Calu3 (cell line): ENCODE measurements around the gene ZNF23. TPM values are rescaled to one million over a fixed set of nuclear protein-coding genes. Genes with fewer than 3 reads are reported as not detected.

Source experiments
- BruUV-seq: library from RNA; stranded (reverse); fragments of 400-500 nt; replicated peaks from 2 replicates; lab custom pipeline; 2021; lab: Mats Ljungman, UMichigan
- CTCF ChIA-PET: fragments of 300-600 bp; sonication (Branson Sonifier 250); formaldehyde crosslinking; loops from one replicate; lab custom pipeline; 2022; ENCODE audit warnings: antibody characterized with exemption; lab: Charles Lee
- DNase-seq: peaks from one replicate; pipeline ENCODE4 v3.0.0; 2022
- H3K27ac Mint-ChIP-seq: one replicate; pipeline ENCODE4 v1.8.0; 2022; ENCODE audit warnings: mixed read lengths; ENCODE audit not compliant: unreplicated experiment
- H3K27me3 Mint-ChIP-seq: one replicate; pipeline ENCODE4 v1.8.0; 2022; ENCODE audit warnings: mixed read lengths; ENCODE audit not compliant: unreplicated experiment
- H3K36me3 Mint-ChIP-seq: one replicate; pipeline ENCODE4 v1.8.0; 2022; ENCODE audit warnings: mild to moderate bottlenecking, moderate library complexity, mixed read lengths; ENCODE audit not compliant: insufficient read depth, unreplicated experiment
- H3K4me1 Mint-ChIP-seq: one replicate; pipeline ENCODE4 v1.8.0; 2022; ENCODE audit warnings: mild to moderate bottlenecking, low read depth, mixed read lengths; ENCODE audit not compliant: unreplicated experiment
- H3K4me3 Mint-ChIP-seq: one replicate; pipeline ENCODE4 v1.8.0; 2022; ENCODE audit warnings: mild to moderate bottlenecking, low read depth, moderate library complexity, mixed read lengths; ENCODE audit not compliant: unreplicated experiment
- H3K9me3 Mint-ChIP-seq: one replicate; pipeline ENCODE4 v1.8.0; 2022; ENCODE audit warnings: low read depth, mixed read lengths; ENCODE audit not compliant: unreplicated experiment
- intact Hi-C: fragments of 100-400 bp; cut with micrococcal nuclease; formaldehyde crosslinking; loops from one replicate; pipeline ENCODE4 v1.10.0; 2022; ENCODE audit not compliant: unreplicated experiment
- total RNA-seq: library from RNA; stranded (reverse); gene quantifications from 2 replicates; pipeline ENCODE4 v1.2.3, GENCODE V29; 2022
- TF ChIP-seq, protein P1 (sequence below): fragments of 200-600 bp; IDR thresholded peaks from one replicate; pipeline ENCODE4 v1.8.0; 2022; ENCODE audit warnings: antibody characterized with exemption; ENCODE audit not compliant: unreplicated experiment

Gene ZNF23
- total RNA-seq, 1 experiment from 2014 or later = 13.3 TPM

- intact Hi-C loops = no loop called here
These were observed 9.0 kb downstream of the ZNF23 start for GRCh38 chr16:71453036-71453435.

GRCh38 chr16:71449020-71449419 lies 13.0 kb downstream of the ZNF23 start:
- H3K4me1 Mint-ChIP-seq = no peaks in the 10 kb centered on the region
- TF ChIP-seq, protein P1, sequence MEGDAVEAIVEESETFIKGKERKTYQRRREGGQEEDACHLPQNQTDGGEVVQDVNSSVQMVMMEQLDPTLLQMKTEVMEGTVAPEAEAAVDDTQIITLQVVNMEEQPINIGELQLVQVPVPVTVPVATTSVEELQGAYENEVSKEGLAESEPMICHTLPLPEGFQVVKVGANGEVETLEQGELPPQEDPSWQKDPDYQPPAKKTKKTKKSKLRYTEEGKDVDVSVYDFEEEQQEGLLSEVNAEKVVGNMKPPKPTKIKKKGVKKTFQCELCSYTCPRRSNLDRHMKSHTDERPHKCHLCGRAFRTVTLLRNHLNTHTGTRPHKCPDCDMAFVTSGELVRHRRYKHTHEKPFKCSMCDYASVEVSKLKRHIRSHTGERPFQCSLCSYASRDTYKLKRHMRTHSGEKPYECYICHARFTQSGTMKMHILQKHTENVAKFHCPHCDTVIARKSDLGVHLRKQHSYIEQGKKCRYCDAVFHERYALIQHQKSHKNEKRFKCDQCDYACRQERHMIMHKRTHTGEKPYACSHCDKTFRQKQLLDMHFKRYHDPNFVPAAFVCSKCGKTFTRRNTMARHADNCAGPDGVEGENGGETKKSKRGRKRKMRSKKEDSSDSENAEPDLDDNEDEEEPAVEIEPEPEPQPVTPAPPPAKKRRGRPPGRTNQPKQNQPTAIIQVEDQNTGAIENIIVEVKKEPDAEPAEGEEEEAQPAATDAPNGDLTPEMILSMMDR = no peak
- CTCF ChIA-PET = no interaction called here
- no TSS peak for BruUV-seq
- intact Hi-C loops = no loop called here
- peaks cover 29% of the 10 kb centered on the region for H3K36me3 Mint-ChIP-seq
- no peaks in the 10 kb centered on the region for H3K27me3 Mint-ChIP-seq
- H3K4me3 Mint-ChIP-seq = no peak overlapping the region
- no peak for DNase-seq
- no peak overlapping the region for H3K27ac Mint-ChIP-seq
- peaks cover 30% of the 10 kb centered on the region for H3K9me3 Mint-ChIP-seq

More at GRCh38 chr16:71453036-71453435, 9.0 kb downstream of the ZNF23 start:
- Mint-ChIP-seq H3K4me3 (no peak overlapping the region), H3K9me3 (peaks cover 28% of the 10 kb centered on the region), H3K27me3 (no peaks in the 10 kb centered on the region), H3K27ac (no peak overlapping the region), H3K4me1 (no peaks in the 10 kb centered on the region), H3K36me3 (peaks cover 44% of the 10 kb centered on the region)
- TF ChIP-seq, protein P1 = no peak
- CTCF ChIA-PET = no interaction called here
- BruUV-seq = no TSS peak
- no peak for DNase-seq

GRCh38 chr16:71448274-71448866 lies 13.7 kb downstream of the ZNF23 start:
- H3K9me3 Mint-ChIP-seq = peaks cover 30% of the 10 kb centered on the region
- DNase-seq = no peak
- intact Hi-C loops = no loop called here
- no TSS peak for BruUV-seq
- no peaks in the 10 kb centered on the region for H3K27me3 Mint-ChIP-seq
- TF ChIP-seq, protein P1 = no peak
- no peak overlapping the region for H3K27ac Mint-ChIP-seq
- peaks cover 34% of the 10 kb centered on the region for H3K36me3 Mint-ChIP-seq
- CTCF ChIA-PET = no interaction called here
- H3K4me1 Mint-ChIP-seq = no peaks in the 10 kb centered on the region
- H3K4me3 Mint-ChIP-seq = no peak overlapping the region

GRCh38 chr16:71443714-71444113 lies 18.3 kb downstream of the ZNF23 start:
- CTCF ChIA-PET = interaction anchor here (0.5 kb wide), 1 partner anchor 490 kb away, joined by 3 read pairs; no protein-coding TSS in a partner anchor
- TF ChIP-seq, protein P1 = no peak
- no TSS peak for BruUV-seq
- intact Hi-C loops = no loop called here
- no peak overlapping the region for H3K4me3 Mint-ChIP-seq
- peaks cover 8% of the 10 kb centered on the region for H3K36me3 Mint-ChIP-seq
- H3K27me3 Mint-ChIP-seq = peaks cover 12% of the 10 kb centered on the region
- H3K9me3 Mint-ChIP-seq = peaks cover 14% of the 10 kb centered on the region
- no peaks in the 10 kb centered on the region for H3K4me1 Mint-ChIP-seq
- no peak for DNase-seq
- H3K27ac Mint-ChIP-seq = no peak overlapping the region
